Stimulated activated CD4-positive, alpha-beta T cell treated with anti-CD3 and anti-CD28 coated beads, Interleukin-1b, Interleukin-23, amount 100 ng/mL, for 48 hours (primary cell): ENCODE measurements around the gene IRX2.

Experiments used
- DNase-seq: peaks from one replicate; pipeline ENCODE4 v3.0.0-alpha.2; 2020

Gene IRX2

DNA sequence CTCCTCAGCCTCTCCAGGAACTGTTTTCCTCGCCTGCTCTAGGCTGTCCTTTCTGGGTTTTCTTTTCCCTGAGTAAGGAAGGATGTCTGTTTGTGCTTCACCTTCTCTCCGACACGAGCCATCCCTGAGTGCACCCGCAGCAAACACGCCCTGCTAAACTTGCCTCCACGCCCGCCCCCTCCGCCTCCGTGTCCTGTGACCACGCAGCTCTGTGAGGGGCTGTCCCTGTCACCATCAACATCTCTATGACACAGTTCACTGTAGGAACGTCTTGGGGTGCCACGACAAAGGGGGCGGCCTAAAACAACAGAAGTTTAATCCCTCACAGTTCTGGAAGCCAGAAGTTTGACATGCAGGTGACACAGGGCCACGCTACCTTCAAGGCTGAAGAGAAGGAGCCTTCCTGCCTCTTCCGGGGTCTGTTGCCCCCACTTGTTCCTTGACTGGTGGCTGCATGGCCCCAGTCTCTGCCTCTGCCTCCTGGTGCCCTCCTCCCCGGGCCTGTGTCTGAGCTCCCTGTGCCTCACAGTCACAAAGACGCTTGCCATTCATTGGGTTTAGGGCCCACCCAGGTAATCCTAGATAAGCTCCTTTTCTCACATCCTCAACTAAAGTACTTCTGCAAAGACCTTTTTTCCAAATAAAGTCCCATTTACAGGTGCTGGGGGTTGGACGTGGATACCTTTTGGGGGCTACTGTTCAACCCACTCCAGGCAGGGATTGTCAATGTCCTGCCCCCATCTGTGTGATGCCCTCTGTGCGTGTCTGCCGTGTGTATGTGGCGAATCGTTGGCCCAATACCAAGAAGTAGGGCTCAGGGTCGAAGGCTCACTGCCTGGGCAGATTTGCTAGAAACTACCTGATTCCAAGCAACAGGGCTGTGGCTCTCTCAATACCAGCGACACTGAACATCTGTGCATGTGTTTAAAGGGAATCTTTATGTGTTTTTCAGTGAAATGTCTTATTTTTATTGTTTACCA is 39.7 kb downstream of the IRX2 start:
- no peak for DNase-seq

DNA sequence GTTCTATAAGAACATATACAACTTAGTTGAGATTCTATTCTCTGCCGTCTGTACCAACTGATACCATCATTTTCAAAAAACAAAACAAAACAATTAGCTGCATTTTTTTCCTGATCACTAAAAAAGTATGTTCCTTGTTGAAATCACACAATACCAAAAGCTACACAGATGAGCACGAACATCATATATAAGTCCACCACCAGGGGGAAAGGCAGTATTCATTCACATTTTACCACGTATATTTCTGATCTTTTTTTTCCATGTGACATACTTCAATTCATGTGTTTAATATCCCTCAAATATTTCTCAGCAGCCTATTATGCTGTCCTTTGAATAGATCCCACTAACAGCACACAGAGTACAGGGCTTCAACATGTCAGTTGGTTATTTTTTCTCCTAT is 40.6 kb downstream of the IRX2 start:
- no peak for DNase-seq

DNA sequence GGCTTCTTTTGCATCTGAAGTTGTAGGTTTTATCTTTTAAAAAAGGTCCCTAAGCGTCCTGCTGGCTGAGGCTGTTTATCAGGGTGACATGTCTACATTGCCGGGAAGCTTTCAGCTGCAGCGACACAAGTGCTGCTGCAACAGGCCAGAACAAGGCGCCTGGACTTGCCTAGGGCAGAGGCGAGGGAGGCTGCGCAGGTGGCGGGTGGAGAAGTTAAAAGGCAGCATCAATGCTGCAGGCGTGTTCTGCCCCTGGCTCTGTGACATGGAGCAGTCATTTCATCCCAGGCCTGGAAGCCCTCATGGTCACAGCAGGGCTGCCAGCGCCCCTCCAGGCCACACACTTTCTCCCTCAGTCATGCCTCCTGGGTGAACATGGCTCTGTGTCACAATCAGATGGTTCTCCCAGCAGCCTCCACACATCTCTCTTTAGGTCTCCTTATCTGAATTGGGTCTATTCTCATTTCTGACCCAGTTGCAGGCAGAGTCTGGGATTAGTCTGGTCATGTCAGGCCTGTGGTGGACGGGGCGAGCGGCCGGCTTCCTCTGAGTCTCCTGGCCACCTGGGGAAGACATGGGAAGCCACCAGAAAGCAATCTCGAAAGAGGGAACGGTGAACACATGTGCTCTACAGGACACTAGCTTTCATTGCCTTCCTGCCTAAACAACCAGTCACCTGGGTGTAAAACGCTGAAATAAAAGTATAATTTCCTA is 41.3 kb downstream of the IRX2 start:
- DNase-seq = no peak

DNA sequence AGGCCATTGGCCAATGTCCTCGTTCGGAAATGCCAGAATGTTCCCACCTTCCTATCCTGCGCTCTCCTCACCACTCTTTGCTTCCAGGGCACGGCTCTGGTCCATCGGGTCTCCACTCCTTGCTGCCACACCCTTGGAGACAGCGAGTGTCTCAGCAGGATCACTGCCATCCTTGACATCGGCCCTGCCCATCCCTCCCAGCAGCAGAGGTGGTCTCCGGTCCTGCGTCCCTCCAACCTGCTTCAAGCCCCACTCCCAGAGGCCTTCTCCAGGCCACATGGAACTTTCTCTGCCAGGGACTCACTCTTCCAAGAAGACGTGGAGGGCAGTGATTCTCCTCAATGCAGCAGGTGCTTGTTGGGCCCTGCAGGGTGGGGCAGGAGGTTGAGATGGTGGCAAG is 42.7 kb downstream of the IRX2 start:
- DNase-seq = no peak

DNA sequence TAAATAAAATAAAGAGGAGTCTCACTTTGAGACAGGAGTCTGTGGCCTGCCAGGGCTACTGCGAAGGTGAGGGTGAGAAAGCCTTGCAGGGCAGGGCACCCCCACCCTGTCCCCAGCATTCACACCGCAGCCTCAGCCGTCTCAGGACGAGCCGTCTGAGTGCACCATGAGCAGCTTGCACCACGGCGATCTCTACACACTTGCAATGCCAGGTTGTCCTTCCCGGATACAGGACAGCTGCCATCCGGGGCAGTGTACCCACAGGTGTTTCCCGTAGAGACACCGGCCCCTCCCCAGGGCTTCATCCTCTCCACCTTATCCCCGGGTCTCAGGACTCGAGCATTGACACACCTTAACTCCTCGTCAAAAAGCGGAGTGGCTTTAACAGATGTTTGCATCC is 43.3 kb downstream of the IRX2 start:
- no peak for DNase-seq

DNA sequence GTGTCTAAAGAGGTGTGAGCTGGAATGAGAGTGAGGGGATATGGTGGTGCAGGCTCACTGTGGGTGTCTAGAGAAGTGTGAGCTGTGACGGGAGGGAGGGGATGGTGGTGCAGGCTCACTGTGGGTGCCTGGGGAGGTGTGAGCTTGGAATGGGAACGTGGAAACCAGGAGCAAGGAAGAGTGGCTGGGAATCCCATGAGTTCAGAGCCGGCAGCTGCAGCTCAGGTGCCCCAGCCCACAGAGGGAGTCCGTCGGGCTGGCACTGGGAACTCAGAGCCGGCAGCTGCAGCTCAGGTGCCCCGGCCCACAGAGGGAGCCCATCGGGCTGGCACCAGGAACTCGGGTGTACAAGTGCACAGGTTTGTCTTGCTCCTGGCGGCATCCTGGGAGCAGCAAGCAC is 45.6 kb downstream of the IRX2 start:
- no peak for DNase-seq

DNA sequence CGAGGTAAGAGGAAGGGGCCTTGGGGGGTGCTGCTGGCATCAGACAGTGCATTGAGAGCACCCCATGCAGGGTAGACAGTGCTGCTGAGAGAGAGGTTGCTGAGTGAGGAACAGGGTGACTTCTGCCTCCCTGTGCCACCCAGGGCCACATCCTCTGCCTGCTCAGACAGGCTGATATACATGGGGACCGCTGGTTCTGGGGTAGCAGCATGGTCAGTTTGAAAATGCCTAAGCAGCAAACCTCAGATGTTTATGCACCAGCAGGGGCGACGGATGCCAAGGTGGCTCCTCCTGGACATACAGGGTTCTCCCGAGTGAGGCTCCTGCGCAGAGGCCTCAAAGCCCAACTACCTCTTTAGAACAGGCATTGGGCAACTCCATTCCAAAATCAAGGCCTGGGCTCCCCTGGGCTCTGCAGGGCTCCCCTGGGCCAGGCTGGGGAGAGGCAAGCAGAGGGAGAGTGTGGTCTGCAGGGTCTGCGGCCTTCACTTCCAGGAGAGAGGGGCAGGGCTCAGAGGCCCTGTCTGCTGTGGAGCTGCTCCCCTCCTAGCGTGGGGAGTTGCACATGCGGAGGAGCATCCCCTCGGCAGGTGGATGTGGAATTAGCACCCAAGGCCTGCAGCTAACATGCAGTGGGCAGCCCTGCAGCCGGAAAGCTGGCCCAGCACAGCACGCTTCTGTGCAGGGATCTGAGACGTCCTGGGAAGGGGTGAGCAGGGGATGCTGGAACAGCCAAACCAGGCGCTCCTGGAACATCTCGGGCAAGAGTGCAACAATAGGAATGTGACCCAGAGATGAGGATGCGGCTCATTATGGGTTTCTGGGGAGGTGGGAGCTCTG is 46.5 kb downstream of the IRX2 start:
- DNase-seq = no peak

DNA sequence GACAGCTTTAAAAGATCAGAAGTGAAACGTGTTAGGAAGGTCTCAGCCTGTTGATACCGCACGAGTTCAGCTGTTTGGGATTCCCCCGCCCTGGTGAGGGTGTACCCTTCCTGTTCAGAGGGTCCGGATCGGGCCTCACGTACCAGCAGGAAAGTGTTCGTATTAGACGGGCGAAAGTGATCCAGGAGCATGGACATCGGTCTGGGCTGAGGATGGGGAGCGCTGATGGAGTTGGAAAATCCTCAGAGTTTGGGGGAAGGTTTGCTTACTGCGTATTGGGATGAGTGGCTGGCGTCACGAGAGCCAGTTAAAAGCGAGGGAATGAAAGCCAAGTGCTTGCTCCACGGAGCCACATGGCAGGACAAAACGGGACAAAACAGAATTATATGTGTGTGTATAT is 47.4 kb downstream of the IRX2 start:
- no peak for DNase-seq

DNA sequence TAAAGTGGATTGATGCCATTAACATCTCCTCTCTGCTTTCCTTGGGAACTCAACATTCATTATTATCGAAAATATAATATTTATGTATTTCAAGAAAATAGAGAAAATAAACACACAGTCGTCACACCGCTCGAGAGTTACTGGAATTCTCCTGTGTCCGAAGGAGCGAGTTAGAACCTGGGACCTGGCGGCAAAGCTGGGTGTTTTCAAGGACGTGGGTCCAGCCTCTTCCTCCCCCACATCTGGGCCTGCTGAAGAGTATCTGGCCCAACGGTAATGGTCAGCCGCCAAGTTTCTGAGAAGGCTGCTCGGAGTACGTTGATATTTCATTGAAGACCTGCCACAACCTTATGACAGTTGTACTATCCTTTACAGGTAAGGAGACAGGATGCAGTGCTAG is 47.9 kb downstream of the IRX2 start:
- no peak for DNase-seq

DNA sequence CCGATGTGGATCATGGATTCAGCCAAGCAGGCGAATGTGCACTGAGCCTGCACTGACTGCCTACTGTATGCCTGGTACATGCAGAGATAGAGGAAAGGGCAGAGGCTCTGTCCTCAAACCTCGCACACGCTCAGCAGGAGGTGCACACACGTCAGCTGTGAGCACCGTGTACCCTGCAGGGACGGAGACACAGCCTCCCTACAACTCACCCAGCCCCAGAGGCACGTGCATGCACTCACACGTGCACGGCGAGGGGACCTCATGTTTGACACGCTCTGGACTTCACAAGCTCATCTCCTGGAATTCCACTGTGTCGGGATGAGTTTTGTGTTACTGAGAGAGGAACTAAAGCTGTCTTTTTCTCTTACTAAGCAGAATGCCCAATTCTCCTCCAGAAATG is 48.4 kb downstream of the IRX2 start:
- DNase-seq = no peak

DNA sequence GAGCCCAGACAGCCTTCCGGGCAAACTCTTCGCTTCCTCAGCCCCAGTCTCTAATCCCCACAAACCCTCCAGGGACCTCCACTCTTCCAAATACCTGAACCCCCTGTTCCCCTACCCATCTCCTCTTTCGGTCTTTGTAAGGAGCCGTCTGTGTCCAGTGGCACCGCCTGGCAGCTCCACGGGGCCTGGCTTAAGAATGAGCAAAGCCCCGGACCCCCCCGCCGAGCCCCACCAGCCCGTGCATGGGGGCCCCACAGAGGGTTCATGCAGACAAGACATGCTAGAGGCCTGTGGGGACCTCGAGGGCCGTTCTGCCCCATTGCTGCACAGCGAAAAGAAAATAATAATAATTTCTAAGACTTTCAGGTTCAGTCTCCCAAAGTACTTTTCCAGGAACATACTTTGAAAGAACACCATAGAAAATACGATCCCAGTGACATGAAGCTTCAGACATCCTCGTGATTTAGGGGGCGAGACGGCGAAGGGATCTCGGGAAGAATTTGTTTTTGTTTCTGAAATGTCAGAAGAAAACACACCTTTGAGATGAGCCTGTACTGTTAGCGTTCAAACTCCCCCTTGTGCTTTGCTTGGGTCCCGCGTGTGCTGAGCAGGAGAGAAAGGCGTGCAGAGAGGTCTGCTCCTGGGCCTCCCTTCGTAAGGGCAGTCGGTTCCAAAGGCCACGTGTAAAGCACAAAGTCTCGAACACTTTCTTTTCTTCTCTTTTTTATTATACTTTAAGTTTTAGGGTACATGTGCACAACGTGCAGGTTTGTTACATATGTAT is 49.2 kb downstream of the IRX2 start:
- DNase-seq = no peak

DNA sequence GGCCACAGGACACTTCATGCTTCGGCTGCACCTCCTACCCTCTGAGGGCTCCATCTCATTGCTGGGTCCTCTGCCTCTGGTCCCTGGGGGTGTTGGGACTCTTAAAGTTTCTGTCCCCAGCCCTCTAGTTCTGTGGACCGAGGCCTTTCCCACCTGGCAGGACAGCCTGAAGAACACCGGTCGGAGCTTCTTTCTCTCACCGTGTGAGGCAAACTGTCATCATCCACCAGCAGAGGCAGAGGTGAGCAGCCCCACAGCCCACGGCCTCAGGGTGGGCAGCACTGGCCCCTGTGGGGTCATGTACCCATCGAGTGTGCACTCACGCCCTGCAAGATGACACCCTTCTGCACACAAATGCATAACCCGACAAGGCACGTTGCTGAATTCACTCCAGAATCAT is 49.9 kb downstream of the IRX2 start:
- DNase-seq = no peak

DNA sequence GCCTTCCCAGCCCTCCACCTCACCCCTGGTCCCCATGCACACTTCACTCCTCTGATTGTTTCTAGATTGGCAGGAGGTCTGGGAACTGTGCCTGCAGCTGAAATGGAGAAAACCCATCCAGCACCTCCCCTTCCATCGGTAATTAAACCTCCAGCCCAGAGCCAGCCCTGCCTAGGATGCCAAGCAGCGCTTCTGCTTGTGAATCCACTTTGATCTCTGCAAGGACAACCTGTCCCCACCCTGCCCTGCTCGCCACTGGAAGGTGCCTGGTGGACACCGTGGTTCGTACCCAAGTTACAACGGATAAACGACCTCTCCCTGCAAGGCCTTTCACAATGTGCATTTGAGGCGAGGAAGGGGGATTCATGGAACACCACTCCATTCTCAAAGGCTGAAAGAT is 50.6 kb downstream of the IRX2 start:
- DNase-seq = no peak

DNA sequence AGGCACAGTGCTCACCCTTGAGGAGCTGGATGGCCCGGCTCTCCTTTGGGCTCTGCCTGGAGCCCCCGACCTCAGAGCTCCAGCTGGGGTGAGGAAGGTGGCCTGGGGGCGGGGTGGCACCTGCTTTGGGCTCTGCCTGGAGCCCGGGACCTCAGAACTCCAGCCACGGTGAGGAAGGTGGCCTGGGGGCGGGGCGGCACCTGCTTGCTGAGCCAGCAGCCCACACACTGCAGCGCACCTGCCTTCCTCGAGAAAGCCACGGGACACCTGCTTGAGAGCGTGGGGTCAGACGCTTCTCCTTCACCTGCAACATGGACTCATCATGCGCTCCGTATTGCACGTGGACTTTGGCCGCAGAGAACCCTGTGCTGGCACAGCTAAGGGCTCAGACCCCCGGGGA is 51.8 kb downstream of the IRX2 start:
- DNase-seq = no peak

DNA sequence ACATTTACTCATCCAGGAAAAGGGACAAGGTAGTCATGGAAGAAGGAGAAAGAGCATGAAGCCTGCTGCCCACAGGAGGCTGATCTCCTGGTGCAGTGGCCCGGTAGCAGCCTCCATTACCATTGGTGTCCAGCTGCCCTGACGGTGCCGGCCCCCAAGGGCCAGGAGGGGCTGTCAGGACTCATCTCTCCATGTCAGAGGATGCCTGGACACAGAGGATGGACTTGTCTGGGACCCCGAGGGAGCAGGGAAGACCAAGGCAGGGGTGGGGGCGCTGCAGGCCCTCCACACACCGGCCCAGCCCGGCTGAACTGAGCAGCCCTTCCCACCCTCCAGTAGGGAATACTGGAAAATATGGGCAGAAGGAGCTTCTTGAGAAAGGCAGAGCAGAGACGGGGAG is 52.2 kb downstream of the IRX2 start:
- DNase-seq = no peak

DNA sequence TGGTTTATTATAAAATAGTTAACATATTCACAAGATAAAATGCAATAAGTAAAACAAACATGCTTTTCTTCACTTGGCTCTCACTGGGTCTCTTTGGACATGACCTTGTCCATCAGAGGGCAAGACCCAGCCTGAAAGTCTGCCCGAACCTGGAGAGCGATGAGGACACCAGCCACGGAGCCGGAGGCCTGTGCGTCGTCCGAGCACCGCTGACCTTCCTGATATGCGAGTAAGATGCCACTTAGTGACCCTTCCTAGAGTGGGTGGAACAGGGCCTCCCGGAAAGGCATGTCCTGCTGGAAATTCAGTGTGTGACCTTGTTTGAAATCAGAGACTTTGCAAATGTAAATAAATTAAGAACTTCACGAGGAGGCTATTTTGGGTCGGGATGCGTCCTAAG is 52.9 kb downstream of the IRX2 start:
- DNase-seq = no peak

DNA sequence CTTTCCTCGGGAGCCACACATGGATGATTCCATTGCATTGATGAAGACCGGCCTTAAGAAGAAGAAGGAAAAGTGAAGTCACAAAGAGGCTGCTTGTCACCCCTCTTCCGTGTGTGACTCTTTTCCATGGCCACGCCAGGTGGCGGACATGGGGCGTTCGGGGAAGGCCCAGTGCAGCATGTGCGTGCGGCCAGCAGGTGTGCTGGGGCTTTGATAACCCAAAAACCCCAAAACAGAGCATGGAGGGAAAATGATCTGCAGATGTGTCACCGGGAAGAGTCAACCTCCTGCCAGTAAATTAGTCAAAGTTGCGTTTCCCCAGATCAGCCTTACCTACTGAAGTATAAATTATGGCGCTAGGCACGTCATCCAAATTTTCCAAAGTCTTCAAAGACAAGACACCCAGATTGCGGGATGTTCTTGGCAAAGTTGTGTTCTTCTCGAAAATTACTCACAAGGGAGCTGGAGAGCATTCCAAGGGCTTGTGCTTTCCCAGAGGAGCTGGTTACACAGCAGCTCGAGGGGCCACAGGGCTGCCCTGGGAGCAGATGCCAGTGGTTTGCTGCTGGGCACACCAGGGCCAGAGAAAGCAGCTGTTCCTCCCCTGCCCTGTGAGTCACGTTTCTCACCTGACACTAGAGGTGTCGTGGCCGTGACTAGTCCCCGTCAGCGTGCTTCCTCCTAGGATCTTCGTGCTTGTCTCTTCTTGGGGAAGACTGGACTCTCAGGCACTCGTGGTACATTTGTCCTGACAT is 53.9 kb downstream of the IRX2 start:
- DNase-seq = no peak

DNA sequence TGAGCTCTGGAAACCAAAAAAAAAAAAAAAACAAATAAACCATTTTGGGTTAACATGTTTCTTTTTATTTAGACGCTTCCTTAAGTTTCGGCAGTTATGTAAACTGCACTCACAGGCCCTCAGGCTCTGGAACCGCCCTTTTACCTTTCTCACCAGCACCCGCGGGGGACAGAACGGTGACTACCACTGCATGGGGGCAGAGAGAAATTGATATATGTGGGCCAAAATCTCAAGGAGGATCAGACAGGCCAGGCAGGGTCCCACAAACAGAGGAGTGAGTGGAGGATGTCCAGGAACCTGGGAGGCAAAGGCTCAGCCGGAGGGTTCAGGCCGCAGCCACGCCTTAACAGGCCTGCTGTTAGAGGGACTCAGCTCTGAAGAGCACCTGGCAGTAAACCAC is 54.4 kb downstream of the IRX2 start:
- DNase-seq = no peak
